GM19023 (cell line): ENCODE data around the gene ANKDD1B.
"Not testable (repeated sequence)": the region's sequence is repeated elsewhere in the genome, so short reads cannot be mapped to it uniquely, and the experiment has no call there.

ENCODE experiments used
- ATAC-seq: cut with Tn5 transposase; IDR thresholded peaks from one replicate; pipeline ENCODE4 v1.9.1; 2021; ENCODE audit warnings: mild to moderate bottlenecking, moderate library complexity; ENCODE audit not compliant: unreplicated experiment

ANKDD1B gene

GRCh38 chr5:75695472-75696351 lies 84.5 kb downstream of the ANKDD1B start:
- not testable (repeated sequence) for ATAC-seq

DNA sequence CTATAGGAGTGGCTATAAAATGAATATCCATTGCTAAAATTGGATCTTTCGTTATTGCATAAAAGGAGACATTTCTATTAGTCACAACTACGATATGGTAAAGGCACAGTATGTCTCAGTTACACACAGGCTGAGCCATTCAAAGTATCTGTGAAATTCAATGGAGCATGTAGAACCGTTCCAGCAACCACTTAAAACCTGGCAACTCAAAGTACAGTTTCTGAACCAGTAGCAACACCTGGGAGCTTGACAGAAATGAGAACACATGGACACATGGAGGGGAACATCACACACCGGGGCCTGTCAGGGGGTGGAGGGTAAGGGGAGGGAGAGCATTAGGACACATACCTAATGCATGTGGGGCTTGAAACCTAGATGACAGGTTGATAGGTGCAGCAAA lies 90.6 kb downstream of the ANKDD1B start:
- ATAC-seq = no peak

DNA sequence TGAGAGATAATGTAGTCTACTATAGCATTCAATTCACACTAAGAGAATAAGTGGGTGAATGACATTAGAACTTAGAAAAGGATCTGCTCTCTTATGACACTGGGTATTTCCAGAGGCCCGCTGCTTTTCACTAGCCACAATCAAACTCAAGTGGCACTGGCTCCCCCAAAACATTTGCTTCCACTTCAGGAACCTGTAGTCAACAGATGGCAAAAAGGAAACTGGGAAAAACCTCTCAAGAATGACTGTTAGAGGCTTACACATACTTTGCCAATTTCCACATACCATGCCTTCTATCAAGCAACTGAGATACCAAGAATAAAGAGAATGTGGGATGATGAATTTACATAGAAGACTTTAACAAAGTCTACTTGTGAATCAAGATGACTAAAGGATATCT lies 94.8 kb downstream of the ANKDD1B start:
- no peak for ATAC-seq

GRCh38 chr5:75706775-75707174 lies 95.5 kb downstream of the ANKDD1B start:
- ATAC-seq = no peak

DNA sequence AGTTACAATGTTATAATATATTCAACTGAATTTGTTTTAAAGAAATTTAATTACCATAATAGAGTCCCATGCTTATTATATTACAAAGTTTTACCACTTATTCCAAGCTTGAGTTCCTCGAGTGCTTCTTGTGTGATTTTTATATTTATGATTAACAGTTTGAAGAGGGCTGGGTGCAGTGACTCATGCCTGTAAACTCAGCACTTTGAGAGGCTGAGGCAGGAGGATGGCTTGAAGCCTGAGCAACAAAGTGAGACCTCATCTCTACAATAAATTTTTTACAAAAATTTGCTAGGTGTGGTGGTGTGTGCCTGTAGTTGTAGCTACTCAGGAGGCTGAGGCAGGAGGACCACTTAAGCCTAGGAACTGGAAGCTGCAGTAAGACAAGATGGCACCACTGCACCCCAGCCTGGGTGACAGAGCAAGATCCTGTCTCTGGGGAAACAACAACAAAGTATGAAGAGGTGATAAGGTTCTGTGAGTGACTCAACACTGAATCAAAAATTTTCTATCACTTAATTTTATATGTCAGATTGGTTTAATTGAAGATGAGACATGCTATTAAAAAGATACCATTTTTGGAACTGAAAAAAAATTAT lies 96.8 kb downstream of the ANKDD1B start:
- ATAC-seq = no peak

DNA sequence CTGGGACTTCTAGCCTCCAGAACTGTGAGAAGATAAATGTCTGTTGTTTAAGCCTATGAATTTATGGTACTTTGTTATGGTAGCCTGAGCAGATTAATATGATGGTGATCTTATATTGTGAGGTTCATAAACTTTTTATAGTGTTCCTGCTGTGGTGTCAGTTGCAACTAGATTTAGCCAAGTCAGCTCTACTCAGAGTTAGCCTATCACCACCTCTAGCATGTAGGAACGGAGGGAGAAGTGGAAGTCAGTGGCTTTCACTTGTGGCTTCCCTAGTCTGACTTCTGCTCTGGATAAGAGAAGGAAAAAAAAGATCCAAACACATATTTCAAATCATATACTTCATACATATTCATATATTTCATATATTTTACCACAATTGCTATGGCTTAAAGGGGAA lies 99.4 kb downstream of the ANKDD1B start:
- ATAC-seq = no peak

- no peak for ATAC-seq
Measured at GRCh38 chr5:75711151-75711550, 99.9 kb downstream of the ANKDD1B start.

GRCh38 chr5:75712091-75712490 lies 100.8 kb downstream of the ANKDD1B start:
- no peak for ATAC-seq

GRCh38 chr5:75716715-75717081 lies 105.4 kb downstream of the ANKDD1B start:
- peak; percentile 16 for ATAC-seq

GRCh38 chr5:75717082-75717922 lies 106.0 kb downstream of the ANKDD1B start, which contains the start of gene POC5:
Gene POC5 (minus strand): TSS chr5:75717437. CDS start chr5:75712937, 4,500 bp downstream.
- peak; percentile 95 for ATAC-seq

- no peak for ATAC-seq
Measured at GRCh38 chr5:75720882-75721281, 109.6 kb downstream of the ANKDD1B start.
